HG03175 (cell line): Measurements from ENCODE around the gene ZNF536.
"Not testable (repeated sequence)": the region's sequence is repeated elsewhere in the genome, so short reads cannot be mapped to it uniquely, and the experiment has no call there.

Experiments
- ATAC-seq: cut with Tn5 transposase; IDR thresholded peaks from one replicate; pipeline ENCODE4 v1.9.1; 2021; ENCODE audit warnings: mild to moderate bottlenecking, moderate library complexity; ENCODE audit not compliant: unreplicated experiment

Gene ZNF536

DNA sequence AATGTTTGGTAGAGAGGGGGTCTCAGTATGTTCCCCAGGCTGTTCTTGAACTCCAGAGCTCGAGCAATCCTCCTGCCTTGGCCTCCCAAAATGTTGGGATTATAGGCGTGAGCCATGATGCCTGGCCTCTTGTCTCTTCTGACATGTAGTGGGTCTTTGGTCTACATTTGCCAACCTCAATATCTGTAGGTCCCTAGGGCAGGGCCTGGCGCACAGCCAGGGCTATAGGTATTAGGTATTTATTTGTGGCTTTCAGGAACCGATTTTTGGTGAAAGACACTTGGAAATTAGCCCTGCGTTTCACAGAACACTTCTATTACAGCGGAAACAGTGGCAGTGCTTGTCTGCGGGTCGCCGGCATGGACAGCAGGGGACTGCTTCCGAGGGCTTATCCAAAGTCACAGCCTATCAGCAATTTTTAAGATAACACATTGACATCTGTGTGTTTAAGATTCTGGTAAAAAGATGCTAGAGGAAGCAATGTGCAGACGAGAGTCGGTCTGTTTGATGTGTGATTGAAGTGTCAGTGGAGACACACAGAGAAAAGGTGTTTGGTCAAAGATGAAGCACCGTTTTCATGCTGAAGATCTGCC, 14.5 kb downstream of the ZNF536 start:
- ATAC-seq: no peak

GRCh38 chr19:30387311-30388115, 15.3 kb downstream of the ZNF536 start:
- ATAC-seq: no peak

DNA sequence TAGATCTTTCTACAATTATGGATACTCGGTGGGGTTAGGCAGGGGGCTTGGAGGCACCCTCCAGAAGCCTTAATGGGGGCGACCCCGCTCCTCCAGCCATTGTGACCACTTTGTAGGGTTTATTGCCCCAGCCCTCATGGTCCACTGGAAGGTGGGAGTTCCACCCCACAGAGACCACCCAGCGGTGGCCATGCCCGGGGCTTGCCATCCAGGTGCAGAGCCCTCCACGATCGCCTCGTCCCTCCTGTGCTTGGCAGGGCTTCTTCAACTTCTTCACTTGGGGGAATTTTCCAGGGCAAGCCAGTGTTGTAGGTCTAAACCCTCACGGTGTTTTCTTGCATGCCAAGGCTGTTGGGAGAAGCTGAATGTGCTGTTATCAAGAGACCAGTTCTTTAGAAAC, 16.1 kb downstream of the ZNF536 start:
- no peak for ATAC-seq

- ATAC-seq: no peak
Observed at GRCh38 chr19:30388819-30389218, 16.6 kb downstream of the ZNF536 start.

GRCh38 chr19:30390356-30390988, 18.3 kb downstream of the ZNF536 start:
- no peak for ATAC-seq

- ATAC-seq: no peak
Observed at GRCh38 chr19:30391052-30391451, 18.9 kb downstream of the ZNF536 start.

GRCh38 chr19:30391554-30392551, 19.7 kb downstream of the ZNF536 start:
- ATAC-seq: no peak

- ATAC-seq: no peak
Observed at GRCh38 chr19:30393046-30393445, 20.9 kb downstream of the ZNF536 start.

GRCh38 chr19:30393729-30394480, 21.7 kb downstream of the ZNF536 start:
- no peak for ATAC-seq

DNA sequence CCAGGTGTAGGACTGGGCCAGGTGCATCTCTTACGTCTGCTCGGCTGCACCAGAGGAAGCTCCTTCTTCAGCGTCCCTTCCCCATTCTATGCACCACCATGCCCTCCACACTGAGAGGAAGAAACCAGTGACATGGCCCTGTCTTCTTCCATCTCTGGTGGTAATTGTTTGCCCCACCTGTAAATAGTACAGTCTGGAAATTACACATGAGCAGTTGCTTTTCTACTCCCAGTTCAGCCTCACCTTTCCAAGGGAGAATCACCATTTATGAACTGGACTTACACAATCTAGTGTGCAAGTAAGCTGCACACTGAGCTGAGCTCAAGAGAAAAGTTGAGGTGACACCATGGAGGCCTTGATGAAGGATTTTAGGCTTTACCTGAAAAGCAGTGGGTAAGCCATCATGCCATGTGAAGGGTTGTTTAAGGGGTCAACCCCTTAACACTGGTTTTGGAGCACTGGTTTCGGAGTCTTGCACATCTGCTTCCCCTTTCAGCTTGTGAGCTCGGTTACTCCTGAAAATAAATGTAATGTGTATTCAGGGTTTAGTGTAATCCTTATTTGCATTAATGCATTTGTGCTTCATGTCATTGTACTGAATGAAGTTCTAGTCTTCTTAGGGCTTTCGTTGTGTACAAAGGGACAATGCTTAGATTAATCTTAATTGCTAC, 22.4 kb downstream of the ZNF536 start:
- no peak for ATAC-seq

GRCh38 chr19:30395283-30395682, 23.1 kb downstream of the ZNF536 start:
- ATAC-seq: no peak

GRCh38 chr19:30398539-30398938, 26.4 kb downstream of the ZNF536 start:
- ATAC-seq: not testable (repeated sequence)

- ATAC-seq: no peak
Observed at GRCh38 chr19:30401956-30402355, 29.8 kb downstream of the ZNF536 start.

DNA sequence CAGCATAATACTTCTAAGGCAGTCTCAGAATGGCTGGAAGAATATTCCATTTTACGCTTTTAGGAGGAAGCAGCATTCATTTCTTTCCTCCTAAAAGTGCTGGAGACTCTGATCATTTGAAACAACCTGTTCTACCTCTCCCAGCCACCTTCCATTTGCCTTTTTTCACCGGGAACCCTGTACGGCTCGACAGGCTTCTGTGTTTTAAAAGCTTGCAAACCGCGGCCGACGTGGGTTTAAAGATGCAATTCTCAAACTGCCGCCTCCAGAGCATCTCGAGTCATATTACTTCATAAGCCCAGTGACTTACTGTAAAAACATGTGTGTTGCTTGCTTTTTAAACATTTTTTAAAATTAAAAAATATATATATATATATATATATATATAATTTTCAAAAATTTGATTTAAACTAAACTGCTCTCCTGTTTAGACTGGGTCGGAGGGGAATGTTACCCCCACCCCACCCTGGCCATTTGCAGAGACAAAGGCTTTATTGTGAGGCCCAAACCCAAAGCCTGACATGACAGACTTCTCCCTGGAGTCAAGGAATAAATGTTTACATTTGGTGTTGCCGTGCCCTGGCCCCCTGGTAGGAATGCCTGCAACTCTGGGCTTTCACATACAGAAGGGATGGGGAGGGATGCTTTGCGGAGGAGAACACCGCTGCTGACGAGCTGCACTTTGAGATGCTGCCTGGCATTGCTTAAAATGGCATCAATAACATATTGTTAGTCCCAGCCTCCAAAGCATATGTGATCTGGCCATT, 30.4 kb downstream of the ZNF536 start:
- no peak for ATAC-seq

DNA sequence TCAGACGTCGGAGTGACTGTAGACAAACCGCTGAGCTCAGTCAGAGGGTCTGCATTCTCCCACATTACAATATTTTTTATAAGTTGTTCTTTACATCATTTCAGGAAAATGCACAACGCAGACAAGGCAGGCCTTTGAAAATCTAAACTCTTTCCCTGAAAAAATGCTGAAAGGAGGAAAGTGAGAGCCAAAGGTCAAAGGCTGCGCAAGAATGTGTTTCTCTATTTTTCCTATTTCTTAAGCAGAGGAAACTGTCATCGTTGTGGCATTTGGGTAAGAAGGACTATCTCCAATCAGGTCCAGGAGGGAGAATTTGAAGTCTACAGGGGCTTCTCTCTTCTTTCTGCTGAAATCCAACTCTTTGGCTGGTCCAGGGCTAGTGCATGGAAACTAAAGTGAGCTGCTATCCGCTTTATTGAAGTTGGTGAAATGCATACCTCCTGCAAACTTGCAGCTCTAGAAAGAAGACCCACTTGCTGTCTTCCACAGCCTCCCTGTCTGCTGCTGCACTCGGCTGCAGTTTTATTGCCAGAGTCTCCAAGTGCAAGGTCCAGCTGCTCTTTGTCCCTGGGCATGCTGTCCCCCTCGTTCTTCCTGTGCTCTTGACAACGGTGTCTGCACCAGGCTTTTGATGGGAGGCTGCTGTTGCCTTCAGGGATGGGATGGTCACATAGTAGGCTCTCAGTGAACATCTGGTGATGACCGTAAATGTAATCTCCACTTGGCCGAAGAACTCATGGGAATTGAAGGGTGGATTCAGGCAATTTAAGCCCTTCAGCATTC, 31.2 kb downstream of the ZNF536 start:
- no peak for ATAC-seq

GRCh38 chr19:30406220-30407067, 34.3 kb downstream of the ZNF536 start:
- ATAC-seq: no peak

DNA sequence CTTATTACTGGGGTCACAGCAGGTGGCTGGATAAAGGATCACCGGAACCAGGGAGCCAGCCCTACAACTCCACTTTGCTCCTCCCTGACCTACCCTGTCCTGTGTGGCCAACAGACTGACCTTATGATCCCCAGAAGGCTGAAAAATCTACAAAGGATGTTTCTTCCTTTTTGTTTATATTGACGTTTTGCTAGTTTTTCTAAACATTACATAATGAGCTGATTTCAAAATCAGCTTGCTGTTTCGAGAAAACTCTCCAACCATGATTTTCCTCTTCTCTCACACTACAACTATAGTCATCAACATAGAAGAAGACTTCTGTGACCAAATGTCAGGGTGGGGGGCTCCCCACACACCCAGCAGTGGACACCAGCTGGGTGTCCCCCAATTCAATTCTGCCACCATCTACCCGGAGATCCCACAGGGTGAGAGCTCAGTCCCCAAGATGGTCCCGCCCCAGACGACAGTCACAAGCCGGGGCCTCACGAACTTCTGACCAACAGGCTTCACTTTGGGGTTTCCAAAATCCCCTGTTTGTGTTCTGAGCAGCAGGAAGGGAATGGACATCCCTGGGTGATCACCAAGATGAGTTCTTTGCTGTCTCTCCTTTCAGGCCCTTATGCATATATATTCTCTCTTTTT, 35.0 kb downstream of the ZNF536 start:
- ATAC-seq: no peak
